ENCODE measurements around the gene WNK1.
"Not testable (repeated sequence)": the region's sequence is repeated elsewhere in the genome, so short reads cannot be mapped to it uniquely, and the experiment has no call there.

The WNK1 gene

GRCh38 chr12:931060-931459 is 178.7 kb downstream of the WNK1 start:
- Mint-ChIP-seq H3K27me3 (no peaks in the 10 kb centered on the region), H3K36me3 (ENCODE audit: insufficient read depth) (peaks cover 48% of the 10 kb centered on the region), H3K9me3 (no peaks in the 10 kb centered on the region), H3K4me3 (no peak overlapping the region), H3K27ac (peak overlapping the region in 1 of 2 donors; percentile 44), H3K4me1 (ENCODE audit: low read depth in 2 of 2) (peaks cover 0 to 7% of the 10 kb centered on the region in 2 donors)
- ATAC-seq (replicated peaks) = no peak
- no peak for DNase-seq

- H3K27me3 Mint-ChIP-seq = no peaks in the 10 kb centered on the region
- H3K4me1 Mint-ChIP-seq (ENCODE audit: low read depth in 2 of 2) = peaks cover 0 to 7% of the 10 kb centered on the region in 2 donors
- ATAC-seq (replicated peaks) (no peak), DNase-seq (no peak)
- H3K9me3 Mint-ChIP-seq = no peaks in the 10 kb centered on the region
- H3K4me3 Mint-ChIP-seq = no peak overlapping the region
- H3K36me3 Mint-ChIP-seq (ENCODE audit: insufficient read depth) = peaks cover 43% of the 10 kb centered on the region
- peak overlapping the region in 1 of 2 donors; percentile 44 for H3K27ac Mint-ChIP-seq
Observed at GRCh38 chr12:931591-931990, 179.2 kb downstream of the WNK1 start.

GRCh38 chr12:935891-936290 is 183.5 kb downstream of the WNK1 start:
- H3K9me3 Mint-ChIP-seq; H3K4me3 Mint-ChIP-seq; DNase-seq; ATAC-seq (replicated peaks); H3K27ac Mint-ChIP-seq; H3K27me3 Mint-ChIP-seq: not testable (repeated sequence)
- H3K4me1 Mint-ChIP-seq (ENCODE audit: low read depth in 2 of 2) = peaks cover 0 to 21% of the 10 kb centered on the region in 2 donors
- peaks cover 31% of the 10 kb centered on the region for H3K36me3 Mint-ChIP-seq (ENCODE audit: insufficient read depth)

- no peaks in the 10 kb centered on the region for H3K9me3 Mint-ChIP-seq
- H3K4me3 Mint-ChIP-seq = no peak overlapping the region
- ATAC-seq (replicated peaks) = no peak
- H3K27me3 Mint-ChIP-seq = no peaks in the 10 kb centered on the region
- H3K27ac Mint-ChIP-seq = no peak overlapping the region
- peaks cover 0 to 21% of the 10 kb centered on the region in 2 donors for H3K4me1 Mint-ChIP-seq (ENCODE audit: low read depth in 2 of 2)
- H3K36me3 Mint-ChIP-seq (ENCODE audit: insufficient read depth) = peaks cover 29% of the 10 kb centered on the region
- DNase-seq = no peak
Observed at GRCh38 chr12:936377-937345, 184.3 kb downstream of the WNK1 start.

- Mint-ChIP-seq H3K27ac (no peak overlapping the region), H3K27me3 (no peaks in the 10 kb centered on the region), H3K4me1 (ENCODE audit: low read depth in 2 of 2) (peaks cover 0 to 14% of the 10 kb centered on the region in 2 donors), H3K4me3 (no peak overlapping the region), H3K9me3 (no peaks in the 10 kb centered on the region), H3K36me3 (ENCODE audit: insufficient read depth) (peaks cover 33% of the 10 kb centered on the region)
- DNase-seq = no peak
- ATAC-seq (replicated peaks) = no peak
Observed at GRCh38 chr12:938810-939209, 186.4 kb downstream of the WNK1 start.

- Mint-ChIP-seq H3K9me3 (no peaks in the 10 kb centered on the region), H3K36me3 (ENCODE audit: insufficient read depth) (peaks cover 36% of the 10 kb centered on the region), H3K27ac (peak overlapping the region in 1 of 2 donors; percentile 16), H3K4me3 (no peak overlapping the region), H3K4me1 (ENCODE audit: low read depth in 2 of 2) (peaks cover 8 to 35% of the 10 kb centered on the region in 2 donors), H3K27me3 (no peaks in the 10 kb centered on the region)
- no peak for ATAC-seq (replicated peaks)
- DNase-seq = no peak
Observed at GRCh38 chr12:943051-943450, 190.7 kb downstream of the WNK1 start.

GRCh38 chr12:944211-944610 is 191.8 kb downstream of the WNK1 start:
- Mint-ChIP-seq H3K9me3 (no peaks in the 10 kb centered on the region), H3K4me3 (no peak overlapping the region), H3K36me3 (ENCODE audit: insufficient read depth) (peaks cover 37% of the 10 kb centered on the region), H3K27ac (peak overlapping the region; percentile 41 to 54), H3K4me1 (ENCODE audit: low read depth in 2 of 2) (peaks cover 14 to 43% of the 10 kb centered on the region in 2 donors), H3K27me3 (no peaks in the 10 kb centered on the region)
- ATAC-seq (replicated peaks) = no peak
- DNase-seq = no peak

- peaks cover 19 to 31% of the 10 kb centered on the region in 2 donors for H3K4me1 Mint-ChIP-seq (ENCODE audit: low read depth in 2 of 2)
- H3K4me3 Mint-ChIP-seq = no peak overlapping the region
- ATAC-seq (replicated peaks) (no peak), DNase-seq (no peak)
- H3K36me3 Mint-ChIP-seq (ENCODE audit: insufficient read depth) = peaks cover 43% of the 10 kb centered on the region
- peak overlapping the region in 1 of 2 donors; percentile 23 for H3K27ac Mint-ChIP-seq
- H3K27me3 Mint-ChIP-seq = no peaks in the 10 kb centered on the region
- H3K9me3 Mint-ChIP-seq = no peaks in the 10 kb centered on the region
Observed at GRCh38 chr12:946212-946611, 193.8 kb downstream of the WNK1 start.

- peaks cover 19 to 31% of the 10 kb centered on the region in 2 donors for H3K4me1 Mint-ChIP-seq (ENCODE audit: low read depth in 2 of 2)
- peak overlapping the region; percentile 7 to 36 for H3K4me3 Mint-ChIP-seq
- DNase-seq (no peak), ATAC-seq (replicated peaks) (no peak)
- H3K9me3 Mint-ChIP-seq = no peaks in the 10 kb centered on the region
- H3K27me3 Mint-ChIP-seq = no peaks in the 10 kb centered on the region
- peak overlapping the region; percentile 55 to 73 for H3K27ac Mint-ChIP-seq
- H3K36me3 Mint-ChIP-seq (ENCODE audit: insufficient read depth) = peaks cover 41% of the 10 kb centered on the region
Observed at GRCh38 chr12:946631-947030, 194.3 kb downstream of the WNK1 start.

- peak overlapping the region in 1 of 2 donors; percentile 6 for H3K27ac Mint-ChIP-seq
- H3K36me3 Mint-ChIP-seq (ENCODE audit: insufficient read depth) = peaks cover 37% of the 10 kb centered on the region
- H3K27me3 Mint-ChIP-seq = no peaks in the 10 kb centered on the region
Observed at GRCh38 chr12:948238-948637, 195.9 kb downstream of the WNK1 start.

GRCh38 chr12:949453-950191 is 197.2 kb downstream of the WNK1 start, which contains the start of gene RAD52:
RAD52 (minus strand) TSS chr12:949694; CDS start chr12:933058, 16,636 bp downstream.
- peak; percentile 85 for ATAC-seq (replicated peaks)
- H3K27ac Mint-ChIP-seq = peak within 1 kb of the TSS; percentile 79 to 89
- H3K9me3 Mint-ChIP-seq = no peaks in the 10 kb centered on the region
- peak; percentile 94 to 96 (median 95) for DNase-seq
- no peaks in the 10 kb centered on the region for H3K27me3 Mint-ChIP-seq
- H3K4me3 Mint-ChIP-seq = peak within 1 kb of the TSS; percentile 94 to 96
- peaks cover 19 to 22% of the 10 kb centered on the region in 2 donors for H3K4me1 Mint-ChIP-seq (ENCODE audit: low read depth in 2 of 2)
- peaks cover 27% of the 10 kb centered on the region for H3K36me3 Mint-ChIP-seq (ENCODE audit: insufficient read depth)

More at GRCh38 chr12:948238-948637, 195.9 kb downstream of the WNK1 start:
- H3K4me3 Mint-ChIP-seq = peak overlapping the region; percentile 94 to 96
- peaks cover 19 to 31% of the 10 kb centered on the region in 2 donors for H3K4me1 Mint-ChIP-seq (ENCODE audit: low read depth in 2 of 2)
- H3K9me3 Mint-ChIP-seq = no peaks in the 10 kb centered on the region
- DNase-seq (no peak), ATAC-seq (replicated peaks) (no peak)

GRCh38 chr12:951176-951575 is 198.8 kb downstream of the WNK1 start:
- DNase-seq = no peak
- peak overlapping the region; percentile 3 to 96 for H3K4me3 Mint-ChIP-seq
- no peak for ATAC-seq (replicated peaks)
- peaks cover 27% of the 10 kb centered on the region for H3K36me3 Mint-ChIP-seq (ENCODE audit: insufficient read depth)
- H3K27me3 Mint-ChIP-seq = no peaks in the 10 kb centered on the region
- H3K4me1 Mint-ChIP-seq (ENCODE audit: low read depth in 2 of 2) = peaks cover 19% of the 10 kb centered on the region in 2 donors
- no peaks in the 10 kb centered on the region for H3K9me3 Mint-ChIP-seq
- H3K27ac Mint-ChIP-seq = peak overlapping the region; percentile 79 to 89

GRCh38 chr12:953776-954175 is 201.4 kb downstream of the WNK1 start:
- DNase-seq = no peak

More at GRCh38 chr12:953776-954175, 201.4 kb downstream of the WNK1 start:
- H3K4me3 Mint-ChIP-seq = no peak overlapping the region
- H3K36me3 Mint-ChIP-seq (ENCODE audit: insufficient read depth) = peaks cover 23% of the 10 kb centered on the region
- ATAC-seq (replicated peaks) = no peak
- H3K4me1 Mint-ChIP-seq (ENCODE audit: low read depth in 2 of 2) = peaks cover 5 to 8% of the 10 kb centered on the region in 2 donors
- no peaks in the 10 kb centered on the region for H3K27me3 Mint-ChIP-seq
- no peak overlapping the region for H3K27ac Mint-ChIP-seq
- H3K9me3 Mint-ChIP-seq = no peaks in the 10 kb centered on the region
